Nephron (organoid): Measurements from ENCODE around the gene LRP4.
"Not testable (repeated sequence)": the region's sequence is repeated elsewhere in the genome, so short reads cannot be mapped to it uniquely, and the experiment has no call there.

Experiments used
- H3K27ac Mint-ChIP-seq, 3 experiments: 2 replicates each; pipeline ENCODE4 v1.8.0; 2020; ENCODE audit warnings: mixed read lengths in 3 of 3, mild to moderate bottlenecking in 2 of 3, moderate library complexity in 1 of 3
- H3K27me3 Mint-ChIP-seq: 2 replicates; pipeline ENCODE4 v1.8.0; 2021; ENCODE audit warnings: low read depth, mild to moderate bottlenecking, moderate library complexity, mixed read lengths
- H3K36me3 Mint-ChIP-seq: 2 replicates; pipeline ENCODE4 v1.8.0; 2020; ENCODE audit warnings: low read depth, mixed read lengths
- H3K4me1 Mint-ChIP-seq: 2 replicates; pipeline ENCODE4 v1.8.0; 2020; ENCODE audit warnings: mixed read lengths
- H3K4me3 Mint-ChIP-seq, 3 experiments: 2 replicates each; pipeline ENCODE4 v1.8.0; 2020; ENCODE audit warnings: mild to moderate bottlenecking in 3 of 3, mixed read lengths in 3 of 3, moderate library complexity in 2 of 3
- H3K9me3 Mint-ChIP-seq: 2 replicates; pipeline ENCODE4 v1.8.0; 2020; ENCODE audit warnings: mixed read lengths
- TF ChIP-seq, protein P1 (sequence below), 3 experiments: fragments of 200-600 bp; sonication (generic); IDR thresholded peaks; one replicate each; pipeline ENCODE4 v1.5.0; 2021; ENCODE audit warnings: antibody characterized with exemption in 3 of 3; ENCODE audit not compliant: unreplicated experiment in 3 of 3

LRP4 gene

GRCh38 chr11:46918083-46918787 lies at the start of gene LRP4:
Gene LRP4 (minus strand): TSS chr11:46918550. CDS start chr11:46918379, 171 bp downstream.
- Mint-ChIP-seq H3K4me3 (peak within 1 kb of the TSS; percentile 89 to 94 (median 94)), H3K27me3 (peaks cover 8% of the 10 kb centered on the region), H3K27ac (peak within 1 kb of the TSS; percentile 77 to 93 (median 92)), H3K4me1 (peaks cover 62% of the 10 kb centered on the region), H3K36me3 (no peaks in the 10 kb centered on the region), H3K9me3 (no peaks in the 10 kb centered on the region)
- TF ChIP-seq, protein P1, sequence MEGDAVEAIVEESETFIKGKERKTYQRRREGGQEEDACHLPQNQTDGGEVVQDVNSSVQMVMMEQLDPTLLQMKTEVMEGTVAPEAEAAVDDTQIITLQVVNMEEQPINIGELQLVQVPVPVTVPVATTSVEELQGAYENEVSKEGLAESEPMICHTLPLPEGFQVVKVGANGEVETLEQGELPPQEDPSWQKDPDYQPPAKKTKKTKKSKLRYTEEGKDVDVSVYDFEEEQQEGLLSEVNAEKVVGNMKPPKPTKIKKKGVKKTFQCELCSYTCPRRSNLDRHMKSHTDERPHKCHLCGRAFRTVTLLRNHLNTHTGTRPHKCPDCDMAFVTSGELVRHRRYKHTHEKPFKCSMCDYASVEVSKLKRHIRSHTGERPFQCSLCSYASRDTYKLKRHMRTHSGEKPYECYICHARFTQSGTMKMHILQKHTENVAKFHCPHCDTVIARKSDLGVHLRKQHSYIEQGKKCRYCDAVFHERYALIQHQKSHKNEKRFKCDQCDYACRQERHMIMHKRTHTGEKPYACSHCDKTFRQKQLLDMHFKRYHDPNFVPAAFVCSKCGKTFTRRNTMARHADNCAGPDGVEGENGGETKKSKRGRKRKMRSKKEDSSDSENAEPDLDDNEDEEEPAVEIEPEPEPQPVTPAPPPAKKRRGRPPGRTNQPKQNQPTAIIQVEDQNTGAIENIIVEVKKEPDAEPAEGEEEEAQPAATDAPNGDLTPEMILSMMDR (IDR thresholded peaks at IDR 0.05; ENCODE audit: unreplicated experiment in 3 of 3): no peak

DNA sequence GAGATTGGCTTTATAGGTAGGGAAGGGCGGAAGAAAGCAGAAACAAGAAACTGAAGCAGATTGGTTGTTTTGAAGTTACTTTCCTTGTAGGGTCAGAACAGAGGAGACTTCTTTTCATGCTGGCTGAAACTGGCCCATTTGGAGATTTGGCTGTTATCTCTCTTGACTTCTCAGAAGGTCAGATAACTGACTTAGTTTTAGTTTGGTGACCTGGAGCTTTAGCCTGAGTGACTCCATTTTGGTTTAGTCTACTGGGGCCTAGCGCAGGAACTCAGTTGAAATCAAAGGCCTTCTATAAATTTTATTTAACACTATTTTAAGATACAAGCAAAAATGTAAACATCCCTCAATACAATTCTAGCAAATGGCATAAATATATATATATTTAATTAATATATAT lies 49.6 kb upstream of the LRP4 start:
- Mint-ChIP-seq H3K27me3 (no peaks in the 10 kb centered on the region), H3K9me3 (peaks cover 5% of the 10 kb centered on the region), H3K27ac (no peak overlapping the region), H3K36me3 (peaks cover 29% of the 10 kb centered on the region), H3K4me1 (peaks cover 7% of the 10 kb centered on the region), H3K4me3 (no peak overlapping the region)
- TF ChIP-seq, protein P1 (IDR thresholded peaks at IDR 0.05; ENCODE audit: unreplicated experiment in 3 of 3): no peak

DNA sequence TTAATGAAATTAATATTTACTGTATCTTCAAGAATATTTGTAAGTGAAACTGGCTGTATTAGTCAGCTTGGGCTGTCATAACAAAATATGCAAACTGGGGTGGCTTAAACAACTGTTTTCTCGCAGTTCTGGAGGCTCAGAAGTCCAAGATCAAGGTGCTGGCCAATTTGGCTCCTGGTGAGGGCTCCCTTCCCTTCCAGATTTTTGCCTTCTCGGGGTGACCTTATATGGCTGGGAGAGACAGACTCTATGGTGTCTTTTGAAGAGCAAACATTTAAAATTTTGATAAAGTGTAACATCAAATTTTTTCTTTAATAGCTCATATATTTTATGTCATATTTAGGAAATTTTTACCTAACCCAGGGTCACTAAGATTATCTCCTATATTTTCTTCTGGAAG lies 48.4 kb upstream of the LRP4 start:
- TF ChIP-seq, protein P1 (IDR thresholded peaks at IDR 0.05; ENCODE audit: unreplicated experiment in 3 of 3): no peak
- H3K36me3 Mint-ChIP-seq: peaks cover 38% of the 10 kb centered on the region
- H3K4me3 Mint-ChIP-seq: no peak overlapping the region

DNA sequence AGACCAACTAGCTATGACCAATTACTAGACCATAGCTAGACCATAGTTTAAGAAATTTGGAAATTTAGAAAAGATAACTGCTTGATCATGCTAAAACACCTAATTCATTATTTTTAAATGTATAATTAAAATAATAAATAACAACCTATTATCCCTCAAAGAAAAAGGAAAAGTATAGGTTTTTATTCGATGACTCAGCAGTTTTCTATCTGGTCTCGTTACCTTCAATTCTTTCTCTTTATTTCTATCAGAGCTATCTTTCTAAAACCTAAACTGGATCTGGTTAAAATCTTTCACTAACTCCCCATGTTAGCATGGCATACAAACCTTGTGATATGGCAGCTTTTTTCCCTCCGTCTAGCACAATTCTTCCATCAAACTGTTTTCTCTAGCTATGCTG lies 45.5 kb upstream of the LRP4 start:
- Mint-ChIP-seq H3K36me3 (peaks cover 64% of the 10 kb centered on the region), H3K27me3 (no peaks in the 10 kb centered on the region), H3K27ac (no peak overlapping the region), H3K4me1 (no peaks in the 10 kb centered on the region), H3K9me3 (peaks cover 19% of the 10 kb centered on the region), H3K4me3 (no peak overlapping the region)
- TF ChIP-seq, protein P1 (IDR thresholded peaks at IDR 0.05; ENCODE audit: unreplicated experiment in 3 of 3): no peak

More for the DNA sequence above, 48.4 kb upstream of the LRP4 start:
- no peaks in the 10 kb centered on the region for H3K27me3 Mint-ChIP-seq
- peaks cover 7% of the 10 kb centered on the region for H3K4me1 Mint-ChIP-seq
- H3K9me3 Mint-ChIP-seq: peaks cover 5% of the 10 kb centered on the region
- H3K27ac Mint-ChIP-seq: no peak overlapping the region

DNA sequence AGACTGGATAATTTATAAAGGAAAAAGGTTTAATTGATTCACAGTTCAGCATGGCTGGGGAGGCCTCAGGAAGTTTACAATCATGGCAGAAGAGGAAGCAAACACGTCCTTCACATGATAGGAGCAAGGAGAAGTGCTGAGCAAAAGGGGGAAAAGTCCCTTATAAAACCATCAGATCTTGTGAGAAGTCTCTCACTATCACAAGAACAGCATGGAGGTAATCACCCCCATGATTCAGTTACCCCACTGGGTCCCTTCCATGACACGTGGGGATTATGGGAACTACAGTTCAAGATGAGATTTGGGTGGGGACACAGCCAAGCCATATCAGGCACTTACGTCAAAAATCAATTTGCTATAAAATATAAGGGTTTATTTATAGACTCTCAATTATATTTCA lies 43.5 kb upstream of the LRP4 start:
- H3K9me3 Mint-ChIP-seq: peaks cover 25% of the 10 kb centered on the region
- H3K27ac Mint-ChIP-seq, H3K4me3 Mint-ChIP-seq, H3K27me3 Mint-ChIP-seq, H3K4me1 Mint-ChIP-seq: not testable (repeated sequence)
- H3K36me3 Mint-ChIP-seq: peaks cover 82% of the 10 kb centered on the region

- Mint-ChIP-seq H3K36me3 (peaks cover 75% of the 10 kb centered on the region), H3K4me3 (no peak overlapping the region), H3K4me1 (no peaks in the 10 kb centered on the region), H3K27me3 (no peaks in the 10 kb centered on the region), H3K9me3 (peaks cover 25% of the 10 kb centered on the region), H3K27ac (no peak overlapping the region)
- TF ChIP-seq, protein P1 (IDR thresholded peaks at IDR 0.05; ENCODE audit: unreplicated experiment in 3 of 3): no peak
Observed at GRCh38 chr11:46961041-46961440, 42.7 kb upstream of the LRP4 start.
